Cardiac muscle cell (in vitro differentiated cells and primary cell): ENCODE measurements around the gene SNX24. TPM values are rescaled to one million over a fixed set of nuclear protein-coding genes. Genes with fewer than 3 reads are reported as not detected.

Experiments
- DNase-seq, 2 donors: peaks; one replicate each; pipeline versions ENCODE4 v3.0.0 to v3.0.0-alpha.2; 2010 to 2017; ENCODE audit warnings: low read depth in 1 of 2, low spot score in 1 of 2
- H3K27ac ChIP-seq: fragments of 200-600 bp; sonication (generic); 2 replicates; pipeline ENCODE4 v1.5.1; 2016
- H3K27me3 ChIP-seq: fragments of 200-600 bp; sonication (generic); 2 replicates; pipeline ENCODE4 v1.6.0; 2016; ENCODE audit warnings: control low read depth
- H3K36me3 ChIP-seq: fragments of 200-600 bp; sonication (generic); 2 replicates; pipeline ENCODE4 v1.5.1; 2016; ENCODE audit warnings: control low read depth
- H3K4me1 ChIP-seq: fragments of 200-600 bp; sonication (generic); 2 replicates; pipeline ENCODE4 v1.8.1; 2017; ENCODE audit warnings: low read depth, mild to moderate bottlenecking, mixed run types
- H3K4me3 ChIP-seq: fragments of 200-600 bp; sonication (generic); 2 replicates; pipeline ENCODE4 v1.5.1; 2016; ENCODE audit warnings: mild to moderate bottlenecking
- H3K9me3 ChIP-seq: fragments of 200-600 bp; sonication (generic); 2 replicates; pipeline ENCODE4 v1.5.1; 2017; ENCODE audit warnings: low read depth, mild to moderate bottlenecking, control low read depth
- polyA plus RNA-seq: library from polyadenylated mRNA; unstranded; fragments of >200 nt; fragmentation: Nextera tagmentation; extraction: Ambion mirVana; gene quantifications from 2 replicates; pipeline ENCODE4 v1.2.1, GENCODE V29; 2016
- total RNA-seq: library from RNA; depleted of rRNA; stranded (reverse); fragments of >200 nt; gene quantifications from 2 replicates; pipeline ENCODE4 v1.2.3, GENCODE V29; 2016
- TF ChIP-seq, protein P1 (sequence below): IDR thresholded peaks from 2 replicates; pipeline ENCODE4 v1.5.1; 2012; ENCODE audit warnings: low read depth, mild to moderate bottlenecking, low read length

SNX24 gene
- total and polyA plus RNA-seq, 2 experiments from 2014 or later = 13.4 to 26.5 TPM

DNA sequence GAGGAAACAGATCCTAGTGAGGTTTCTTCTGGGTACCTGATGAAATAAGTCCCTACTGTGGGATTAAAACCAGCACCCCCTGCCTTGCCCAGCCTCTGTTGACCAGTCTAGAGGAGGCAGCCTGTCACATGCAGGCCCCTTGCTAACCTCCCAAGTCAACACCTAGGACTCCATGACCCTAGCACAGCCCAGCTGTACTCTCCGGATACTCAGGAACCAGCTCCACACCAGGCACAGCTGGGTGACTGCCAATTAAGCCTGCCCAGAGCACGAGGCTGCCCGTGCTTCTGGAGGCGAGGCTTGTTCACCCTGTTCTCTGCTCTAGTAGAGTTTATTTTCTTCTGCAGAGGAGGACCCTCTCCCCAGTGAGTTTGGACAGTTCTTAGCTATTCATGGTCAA is 92.5 kb downstream of the SNX24 start:
- TF ChIP-seq, protein P1, sequence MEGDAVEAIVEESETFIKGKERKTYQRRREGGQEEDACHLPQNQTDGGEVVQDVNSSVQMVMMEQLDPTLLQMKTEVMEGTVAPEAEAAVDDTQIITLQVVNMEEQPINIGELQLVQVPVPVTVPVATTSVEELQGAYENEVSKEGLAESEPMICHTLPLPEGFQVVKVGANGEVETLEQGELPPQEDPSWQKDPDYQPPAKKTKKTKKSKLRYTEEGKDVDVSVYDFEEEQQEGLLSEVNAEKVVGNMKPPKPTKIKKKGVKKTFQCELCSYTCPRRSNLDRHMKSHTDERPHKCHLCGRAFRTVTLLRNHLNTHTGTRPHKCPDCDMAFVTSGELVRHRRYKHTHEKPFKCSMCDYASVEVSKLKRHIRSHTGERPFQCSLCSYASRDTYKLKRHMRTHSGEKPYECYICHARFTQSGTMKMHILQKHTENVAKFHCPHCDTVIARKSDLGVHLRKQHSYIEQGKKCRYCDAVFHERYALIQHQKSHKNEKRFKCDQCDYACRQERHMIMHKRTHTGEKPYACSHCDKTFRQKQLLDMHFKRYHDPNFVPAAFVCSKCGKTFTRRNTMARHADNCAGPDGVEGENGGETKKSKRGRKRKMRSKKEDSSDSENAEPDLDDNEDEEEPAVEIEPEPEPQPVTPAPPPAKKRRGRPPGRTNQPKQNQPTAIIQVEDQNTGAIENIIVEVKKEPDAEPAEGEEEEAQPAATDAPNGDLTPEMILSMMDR = no peak
- Histone ChIP-seq H3K27ac (no peak overlapping the region), H3K36me3 (no peaks in the 10 kb centered on the region), H3K4me1 (peaks cover 14% of the 10 kb centered on the region), H3K27me3 (no peaks in the 10 kb centered on the region), H3K4me3 (no peak overlapping the region), H3K9me3 (no peaks in the 10 kb centered on the region)
- peak in 1 of 2 donors; percentile 10 for DNase-seq

DNA sequence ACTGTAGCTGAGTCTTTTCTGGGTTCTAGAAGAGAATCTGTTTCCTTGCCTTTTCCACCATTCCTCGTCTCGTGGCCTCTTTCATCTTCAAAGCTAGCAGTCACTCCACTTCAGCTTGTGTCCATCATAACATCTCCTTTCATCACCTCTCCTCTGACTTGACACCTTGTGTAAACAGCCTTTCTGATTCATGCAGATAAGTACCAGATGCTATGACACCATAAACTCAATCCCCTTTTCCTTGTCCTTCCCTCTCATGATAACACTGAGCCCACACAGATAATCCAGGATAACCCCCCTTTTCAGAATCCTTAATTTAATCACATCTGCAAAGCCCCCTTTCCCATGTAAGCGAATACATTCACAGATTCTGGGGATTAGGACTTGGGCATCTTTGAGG is 95.5 kb downstream of the SNX24 start:
- Histone ChIP-seq H3K9me3 (no peaks in the 10 kb centered on the region), H3K36me3 (no peaks in the 10 kb centered on the region), H3K27ac (no peak overlapping the region), H3K4me1 (peaks cover 6% of the 10 kb centered on the region), H3K4me3 (no peak overlapping the region), H3K27me3 (no peaks in the 10 kb centered on the region)
- DNase-seq = no peak
- TF ChIP-seq, protein P1 = no peak

DNA sequence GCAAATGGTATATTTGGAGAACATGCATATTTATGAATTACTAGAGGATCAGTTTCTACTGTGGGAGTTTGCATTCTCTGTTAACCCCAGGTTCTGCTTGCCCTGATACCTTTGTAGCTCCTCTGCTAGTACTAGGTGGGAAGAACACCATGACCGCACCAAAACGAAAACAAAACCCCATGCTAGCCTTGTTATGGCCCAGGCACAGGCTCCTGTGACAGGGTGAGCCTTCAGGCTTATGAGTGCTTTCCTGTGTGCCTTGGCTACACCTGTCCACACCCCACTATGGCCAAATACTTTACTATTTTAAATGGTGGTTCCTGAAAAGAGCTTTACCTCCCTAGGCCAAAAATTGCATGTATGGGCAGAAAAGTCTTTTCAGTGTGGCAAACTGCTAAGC is 96.3 kb downstream of the SNX24 start:
- Histone ChIP-seq H3K27me3 (no peaks in the 10 kb centered on the region), H3K36me3 (no peaks in the 10 kb centered on the region), H3K9me3 (no peaks in the 10 kb centered on the region), H3K4me3 (no peak overlapping the region), H3K27ac (no peak overlapping the region), H3K4me1 (peaks cover 6% of the 10 kb centered on the region)
- no peak for DNase-seq
- TF ChIP-seq, protein P1 = no peak

DNA sequence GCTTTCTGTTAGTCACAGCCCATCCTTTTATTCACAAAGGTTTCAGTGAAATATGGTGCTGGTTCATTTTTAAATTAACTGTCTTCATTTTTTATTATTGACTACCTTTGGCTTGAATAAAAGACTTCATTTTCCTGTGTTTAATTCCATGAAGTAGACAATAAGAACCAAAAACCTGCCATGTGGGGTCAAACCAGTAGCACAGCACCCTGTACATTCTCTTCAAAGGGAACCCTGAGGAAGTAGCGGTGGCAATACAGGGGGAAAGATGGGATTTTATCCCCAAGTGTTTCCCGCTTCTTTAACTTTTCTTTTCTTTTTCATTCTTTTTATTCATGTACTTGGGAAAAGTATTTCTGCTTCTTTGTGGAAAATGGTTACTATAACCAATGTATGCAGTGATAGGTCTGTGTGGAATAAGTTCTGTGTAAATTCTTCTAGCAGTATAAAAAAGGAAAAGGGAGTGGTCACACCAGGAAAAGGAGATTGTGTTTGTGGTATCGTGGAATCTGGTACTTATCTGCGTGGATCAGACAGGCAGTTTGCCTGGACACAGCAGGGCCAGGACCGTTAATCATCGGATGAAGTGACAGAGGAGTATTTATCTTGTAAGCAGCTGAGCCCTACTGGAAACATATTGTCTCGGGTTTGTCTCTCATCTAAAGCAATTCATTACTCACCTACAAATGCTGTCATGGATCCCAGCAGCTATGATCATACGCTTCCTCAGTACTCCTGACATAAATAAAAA is 96.9 kb downstream of the SNX24 start:
- Histone ChIP-seq H3K4me1 (peaks cover 6% of the 10 kb centered on the region), H3K4me3 (no peak overlapping the region), H3K27ac (no peak overlapping the region), H3K9me3 (no peaks in the 10 kb centered on the region), H3K27me3 (no peaks in the 10 kb centered on the region), H3K36me3 (no peaks in the 10 kb centered on the region)
- TF ChIP-seq, protein P1 = no peak
- peak in 1 of 2 donors; percentile 25 for DNase-seq

DNA sequence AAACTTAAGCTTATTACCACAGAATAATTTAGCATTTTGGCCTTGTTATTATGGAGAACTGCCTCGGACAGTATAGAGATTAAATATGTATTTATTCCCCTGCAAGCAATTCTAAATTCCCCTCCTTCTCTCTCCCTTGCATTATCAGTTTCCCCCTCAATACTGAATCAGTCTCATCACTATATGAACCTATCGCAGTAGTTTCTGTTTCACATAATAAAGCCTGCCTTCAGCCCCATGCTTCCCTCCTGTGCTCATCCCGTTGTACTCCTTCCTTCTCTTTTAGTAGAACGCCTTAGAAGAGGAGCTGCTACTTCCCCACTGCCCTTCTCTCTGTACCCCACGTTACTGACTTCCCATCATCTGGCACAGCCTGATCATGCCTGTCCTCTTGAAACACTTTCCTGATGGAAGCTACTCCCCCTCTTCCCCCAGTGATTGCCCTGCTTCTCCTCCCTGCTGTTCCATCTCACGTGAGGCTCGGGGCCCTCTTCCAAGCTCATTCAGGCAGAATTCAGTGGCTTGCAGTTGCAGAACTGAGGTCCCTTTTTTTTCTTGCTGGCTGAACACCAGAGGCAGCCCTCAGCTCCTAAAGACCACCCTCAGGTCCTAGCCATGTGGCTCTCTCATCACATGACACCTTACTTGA is 97.8 kb downstream of the SNX24 start:
- DNase-seq = peak in 1 of 2 donors; percentile 5
- peaks cover 6% of the 10 kb centered on the region for H3K4me1 ChIP-seq
- TF ChIP-seq, protein P1 = no peak

More for the DNA sequence above, 97.8 kb downstream of the SNX24 start:
- Histone ChIP-seq H3K27me3 (no peaks in the 10 kb centered on the region), H3K4me3 (no peak overlapping the region), H3K9me3 (no peaks in the 10 kb centered on the region), H3K27ac (no peak overlapping the region), H3K36me3 (no peaks in the 10 kb centered on the region)
